ENCODE results near the gene ABHD6. TPM values are rescaled to one million over a fixed set of nuclear protein-coding genes. Genes with fewer than 3 reads are reported as not detected.

ABHD6 gene
- total RNA-seq, 1 donor, result 5.1 TPM

- Histone ChIP-seq H3K4me2 (ENCODE audit: insufficient read depth, low read length) (no peak overlapping the region), H3K9me3 (ENCODE audit: low read depth, low read length) (no peaks in the 10 kb centered on the region), H3K27ac (ENCODE audit: low read depth, low read length) (no peak overlapping the region), H3K27me3 (ENCODE audit: insufficient read depth, low read length) (no peaks in the 10 kb centered on the region), H2AFZ (ENCODE audit: low read length) (no peak overlapping the region), H4K20me1 (ENCODE audit: insufficient read depth, low read length) (no peaks in the 10 kb centered on the region), H3K79me2 (ENCODE audit: insufficient read depth, low read length) (no peaks in the 10 kb centered on the region), H3K36me3 (ENCODE audit: insufficient read depth, low read length) (no peaks in the 10 kb centered on the region), H3K4me1 (ENCODE audit: insufficient read depth, low read length) (peaks cover 13% of the 10 kb centered on the region), H3K4me3 (ENCODE audit: insufficient read depth, low read length) (no peak overlapping the region)
- DNase-seq (ENCODE audit: insufficient read length, low spot score, missing footprints), result no peak
- TF ChIP-seq CTCF (IDR thresholded peaks at IDR 0.05; ENCODE audit: extremely low read depth, low read depth, low read length), result no peak
Measured at GRCh38 chr3:58258392-58259055, 20.9 kb downstream of the ABHD6 start.

- Histone ChIP-seq H3K4me1 (ENCODE audit: insufficient read depth, low read length) (peaks cover 13% of the 10 kb centered on the region), H3K9me3 (ENCODE audit: low read depth, low read length) (no peaks in the 10 kb centered on the region), H3K79me2 (ENCODE audit: insufficient read depth, low read length) (no peaks in the 10 kb centered on the region), H3K27ac (ENCODE audit: low read depth, low read length) (peak overlapping the region; percentile 60), H3K4me2 (ENCODE audit: insufficient read depth, low read length) (peak overlapping the region; percentile 18), H3K4me3 (ENCODE audit: insufficient read depth, low read length) (no peak overlapping the region), H3K27me3 (ENCODE audit: insufficient read depth, low read length) (no peaks in the 10 kb centered on the region), H2AFZ (ENCODE audit: low read length) (peak overlapping the region; percentile 8), H3K36me3 (ENCODE audit: insufficient read depth, low read length) (no peaks in the 10 kb centered on the region), H4K20me1 (ENCODE audit: insufficient read depth, low read length) (no peaks in the 10 kb centered on the region)
- peak; percentile 79 for DNase-seq (ENCODE audit: insufficient read length, low spot score, missing footprints)
- no peak for TF ChIP-seq CTCF (IDR thresholded peaks at IDR 0.05; ENCODE audit: extremely low read depth, low read depth, low read length)
Measured at GRCh38 chr3:58260261-58260731, 22.7 kb downstream of the ABHD6 start.

DNA sequence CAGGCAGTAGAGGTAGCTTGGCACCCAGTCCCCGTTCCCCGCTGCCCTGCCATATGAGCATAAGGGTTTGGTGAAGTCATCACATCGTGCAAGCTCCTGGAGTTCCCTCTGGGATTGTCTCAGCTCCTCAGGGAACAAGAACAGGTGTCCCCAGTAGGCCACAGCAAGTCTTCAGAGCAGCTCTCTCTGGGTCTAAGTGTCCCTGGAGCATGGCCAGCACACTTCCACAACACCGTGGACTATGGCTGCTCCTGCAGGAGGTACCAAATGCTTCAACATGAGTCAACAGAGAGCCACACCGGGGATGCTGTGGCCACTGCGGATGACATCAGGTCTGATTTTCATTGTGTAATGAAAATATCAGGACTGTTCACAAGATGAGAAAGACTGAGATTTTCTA, 23.1 kb downstream of the ABHD6 start:
- DNase-seq (ENCODE audit: insufficient read length, low spot score, missing footprints), result peak; percentile 78
- Histone ChIP-seq H3K4me2 (ENCODE audit: insufficient read depth, low read length) (peak overlapping the region; percentile 18), H3K27me3 (ENCODE audit: insufficient read depth, low read length) (no peaks in the 10 kb centered on the region), H3K79me2 (ENCODE audit: insufficient read depth, low read length) (no peaks in the 10 kb centered on the region), H2AFZ (ENCODE audit: low read length) (peak overlapping the region; percentile 8), H3K27ac (ENCODE audit: low read depth, low read length) (peak overlapping the region; percentile 60), H3K4me3 (ENCODE audit: insufficient read depth, low read length) (no peak overlapping the region), H4K20me1 (ENCODE audit: insufficient read depth, low read length) (no peaks in the 10 kb centered on the region), H3K36me3 (ENCODE audit: insufficient read depth, low read length) (no peaks in the 10 kb centered on the region), H3K9me3 (ENCODE audit: low read depth, low read length) (no peaks in the 10 kb centered on the region), H3K4me1 (ENCODE audit: insufficient read depth, low read length) (peaks cover 13% of the 10 kb centered on the region)
- no peak for TF ChIP-seq CTCF (IDR thresholded peaks at IDR 0.05; ENCODE audit: extremely low read depth, low read depth, low read length)

DNA sequence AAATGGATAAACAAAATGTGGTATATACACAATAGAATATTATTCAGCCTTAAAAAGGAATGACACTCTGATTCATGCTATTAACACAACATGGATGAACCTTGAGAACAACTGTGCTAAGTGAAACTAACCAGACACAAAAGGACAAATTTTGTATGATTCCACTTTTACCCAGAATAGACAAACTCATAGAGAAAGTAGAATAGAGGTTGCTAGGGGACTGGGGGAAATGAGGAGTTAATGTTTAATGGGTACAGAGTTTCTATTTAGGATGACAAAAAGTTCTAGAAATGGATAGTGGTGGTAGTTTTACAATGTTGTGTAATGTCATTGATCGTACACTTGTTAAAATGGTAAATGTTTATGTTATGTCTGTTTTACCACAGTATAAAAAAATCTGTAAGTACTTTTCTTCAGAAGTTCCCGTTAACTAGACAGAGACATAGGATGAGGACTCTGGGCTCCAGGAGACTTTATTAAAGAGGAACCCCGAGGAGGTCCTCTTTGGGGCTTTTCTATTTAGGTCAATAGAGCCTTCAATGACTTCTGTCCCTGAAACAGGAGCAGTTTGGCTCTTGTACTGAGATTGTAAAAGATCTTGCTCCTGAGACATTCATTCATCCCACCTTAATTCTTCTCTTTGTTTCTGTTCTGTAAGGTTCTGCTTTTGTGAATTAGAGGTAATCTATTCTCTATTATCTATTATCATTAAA, 24.5 kb downstream of the ABHD6 start:
- Histone ChIP-seq H2AFZ (ENCODE audit: low read length) (no peak overlapping the region), H3K9me3 (ENCODE audit: low read depth, low read length) (no peaks in the 10 kb centered on the region), H3K27me3 (ENCODE audit: insufficient read depth, low read length) (no peaks in the 10 kb centered on the region), H3K79me2 (ENCODE audit: insufficient read depth, low read length) (no peaks in the 10 kb centered on the region), H3K4me3 (ENCODE audit: insufficient read depth, low read length) (no peak overlapping the region), H3K27ac (ENCODE audit: low read depth, low read length) (no peak overlapping the region), H4K20me1 (ENCODE audit: insufficient read depth, low read length) (no peaks in the 10 kb centered on the region), H3K4me2 (ENCODE audit: insufficient read depth, low read length) (no peak overlapping the region), H3K36me3 (ENCODE audit: insufficient read depth, low read length) (no peaks in the 10 kb centered on the region), H3K4me1 (ENCODE audit: insufficient read depth, low read length) (peaks cover 13% of the 10 kb centered on the region)
- no peak for DNase-seq (ENCODE audit: insufficient read length, low spot score, missing footprints)
- no peak for TF ChIP-seq CTCF (IDR thresholded peaks at IDR 0.05; ENCODE audit: extremely low read depth, low read depth, low read length)
